ENCODE data around the gene RGPD4.

DNA sequence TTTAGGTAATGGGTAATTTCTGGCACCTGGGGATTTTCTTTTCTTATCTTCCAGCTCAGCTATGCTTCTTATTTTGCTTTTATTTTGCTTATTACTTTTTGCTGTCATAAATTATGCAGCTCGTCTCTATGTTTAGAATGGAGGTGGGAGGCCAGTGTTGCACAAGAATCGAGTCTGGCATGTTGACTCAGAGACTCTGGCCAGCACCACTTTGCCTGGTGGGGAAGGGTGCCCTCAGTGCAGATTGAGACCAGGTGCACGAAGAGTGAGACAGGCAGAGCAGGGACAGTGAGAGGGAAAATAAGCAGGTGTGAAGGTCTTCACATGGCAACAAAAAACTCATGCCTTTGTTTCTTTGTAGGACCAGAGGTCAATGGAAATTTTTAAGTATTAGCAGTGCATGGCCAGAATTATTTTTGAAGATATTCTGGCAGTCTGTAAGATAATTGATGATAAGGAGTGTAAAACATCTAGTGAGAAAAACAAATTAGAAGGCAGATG is 100.4 kb downstream of the RGPD4 start:
- TF ChIP-seq, protein P1, sequence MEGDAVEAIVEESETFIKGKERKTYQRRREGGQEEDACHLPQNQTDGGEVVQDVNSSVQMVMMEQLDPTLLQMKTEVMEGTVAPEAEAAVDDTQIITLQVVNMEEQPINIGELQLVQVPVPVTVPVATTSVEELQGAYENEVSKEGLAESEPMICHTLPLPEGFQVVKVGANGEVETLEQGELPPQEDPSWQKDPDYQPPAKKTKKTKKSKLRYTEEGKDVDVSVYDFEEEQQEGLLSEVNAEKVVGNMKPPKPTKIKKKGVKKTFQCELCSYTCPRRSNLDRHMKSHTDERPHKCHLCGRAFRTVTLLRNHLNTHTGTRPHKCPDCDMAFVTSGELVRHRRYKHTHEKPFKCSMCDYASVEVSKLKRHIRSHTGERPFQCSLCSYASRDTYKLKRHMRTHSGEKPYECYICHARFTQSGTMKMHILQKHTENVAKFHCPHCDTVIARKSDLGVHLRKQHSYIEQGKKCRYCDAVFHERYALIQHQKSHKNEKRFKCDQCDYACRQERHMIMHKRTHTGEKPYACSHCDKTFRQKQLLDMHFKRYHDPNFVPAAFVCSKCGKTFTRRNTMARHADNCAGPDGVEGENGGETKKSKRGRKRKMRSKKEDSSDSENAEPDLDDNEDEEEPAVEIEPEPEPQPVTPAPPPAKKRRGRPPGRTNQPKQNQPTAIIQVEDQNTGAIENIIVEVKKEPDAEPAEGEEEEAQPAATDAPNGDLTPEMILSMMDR (IDR thresholded peaks at IDR 0.05; ENCODE audit: low read depth, low read length): no peak
- no peak for TF ChIP-seq EZH2phosphoT487 (IDR thresholded peaks at IDR 0.05; ENCODE audit: low read depth)
